Loucy (cell line): ENCODE results near the gene PEAK3.
A peak's percentile ranks its signal among the peaks of the same experiment; 100 is the strongest.

ENCODE experiments used
- H2AFZ ChIP-seq: fragments of 200-600 bp; sonication (generic); 2 replicates; pipeline ENCODE4 v1.6.0; 2016; ENCODE audit warnings: antibody characterized with exemption, mild to moderate bottlenecking, low read length, moderate library complexity
- H3F3A ChIP-seq: fragments of 200-600 bp; 2 replicates; pipeline ENCODE4 v1.6.0; 2016; ENCODE audit warnings: antibody characterized with exemption, low read depth, mild to moderate bottlenecking
- H3K27me3 ChIP-seq: fragments of 200-600 bp; sonication (generic); 2 replicates; pipeline ENCODE4 v1.6.1; 2014; ENCODE audit warnings: low read length, mild to moderate bottlenecking; ENCODE audit not compliant: insufficient read depth, poor library complexity, severe bottlenecking
- H3K36me3 ChIP-seq: fragments of 200-600 bp; sonication (generic); 2 replicates; pipeline ENCODE4 v1.6.1; 2016; ENCODE audit warnings: low read length; ENCODE audit not compliant: insufficient read depth
- H3K4me1 ChIP-seq: fragments of 200-600 bp; sonication (generic); 2 replicates; pipeline ENCODE4 v1.5.1; 2014; ENCODE audit warnings: low read length, mild to moderate bottlenecking; ENCODE audit not compliant: insufficient read depth, poor library complexity, severe bottlenecking
- H3K4me2 ChIP-seq: fragments of 200-600 bp; sonication (generic); 2 replicates; pipeline ENCODE4 v1.6.0; 2014; ENCODE audit warnings: antibody characterized with exemption, low read length, low read depth, mild to moderate bottlenecking; ENCODE audit not compliant: poor library complexity, severe bottlenecking
- H3K4me3 ChIP-seq: fragments of 200-600 bp; sonication (generic); 2 replicates; pipeline ENCODE4 v1.5.1; 2014; ENCODE audit warnings: low read length, mild to moderate bottlenecking, mixed read lengths; ENCODE audit not compliant: poor library complexity, severe bottlenecking
- H3K79me2 ChIP-seq: fragments of 200-600 bp; sonication (generic); 2 replicates; pipeline ENCODE4 v1.6.1; 2014; ENCODE audit warnings: low read length; ENCODE audit not compliant: insufficient read depth
- H3K9ac ChIP-seq: fragments of 200-600 bp; sonication (generic); 2 replicates; pipeline ENCODE4 v1.6.0; 2014; ENCODE audit warnings: mild to moderate bottlenecking, low read depth, low read length, moderate library complexity; ENCODE audit not compliant: poor library complexity, severe bottlenecking
- H3K9me2 ChIP-seq: fragments of 200-600 bp; sonication (generic); replicated peaks from 2 replicates; pipeline ENCODE4 v1.6.1; 2016; ENCODE audit warnings: low read depth, low read length, mixed read lengths
- H3K9me3 ChIP-seq: fragments of 200-600 bp; sonication (generic); 2 replicates; pipeline ENCODE4 v1.6.1; 2014; ENCODE audit warnings: mild to moderate bottlenecking, antibody characterized with exemption, low read length, low read depth; ENCODE audit not compliant: insufficient read depth
- H4K20me1 ChIP-seq: fragments of 200-600 bp; sonication (generic); 2 replicates; pipeline ENCODE4 v1.6.0; 2014; ENCODE audit warnings: antibody characterized with exemption, low read length, mild to moderate bottlenecking; ENCODE audit not compliant: insufficient read depth, poor library complexity, severe bottlenecking
- EZH2phosphoT487 ChIP-seq: fragments of 200-600 bp; IDR thresholded peaks from 2 replicates; pipeline ENCODE4 v1.6.1; 2018; ENCODE audit warnings: antibody characterized with exemption, mild to moderate bottlenecking, moderate library complexity, borderline replicate concordance
- TF ChIP-seq, protein P1 (sequence below): fragments of 200-600 bp; sonication (generic); conservative IDR thresholded peaks from 2 replicates; pipeline ENCODE4 v1.5.1; 2014; ENCODE audit warnings: mild to moderate bottlenecking, antibody characterized with exemption, low read length

Gene PEAK3

DNA sequence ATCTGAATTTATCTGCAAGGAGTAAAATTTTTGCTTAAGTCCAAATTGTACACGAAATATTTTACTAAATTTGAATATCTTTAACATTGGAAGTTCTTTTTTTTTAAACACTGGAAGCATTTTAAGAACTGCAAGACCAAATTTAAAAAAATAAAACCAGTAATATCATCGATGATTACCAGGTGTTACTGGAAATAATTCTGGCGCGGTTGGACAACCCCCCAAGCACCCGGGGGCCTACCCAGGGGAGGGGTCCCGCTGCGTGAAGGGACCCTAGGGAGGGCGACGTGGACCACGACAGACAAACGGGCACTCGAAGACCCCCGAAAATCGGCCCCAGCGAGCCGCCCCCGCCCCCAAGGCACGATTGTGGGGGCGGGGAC is 13.1 kb downstream of the PEAK3 start:
- Histone ChIP-seq H3K4me2 (peak overlapping the region; percentile 81), H3F3A (peaks cover 18% of the 10 kb centered on the region), H4K20me1 (peaks cover 42% of the 10 kb centered on the region), H3K9me3 (no peaks in the 10 kb centered on the region), H3K36me3 (peaks cover 15% of the 10 kb centered on the region; the same call in 1 of the 2 replicates), H3K9ac (peak overlapping the region; percentile 78), H3K9me2 (no peaks in the 10 kb centered on the region), H3K27me3 (peaks cover 12% of the 10 kb centered on the region), H3K4me3 (peak overlapping the region; percentile 94), H2AFZ (peak overlapping the region; percentile 90), H3K79me2 (peaks cover 43% of the 10 kb centered on the region), H3K4me1 (peaks cover 29% of the 10 kb centered on the region)
- TF ChIP-seq, protein P1, sequence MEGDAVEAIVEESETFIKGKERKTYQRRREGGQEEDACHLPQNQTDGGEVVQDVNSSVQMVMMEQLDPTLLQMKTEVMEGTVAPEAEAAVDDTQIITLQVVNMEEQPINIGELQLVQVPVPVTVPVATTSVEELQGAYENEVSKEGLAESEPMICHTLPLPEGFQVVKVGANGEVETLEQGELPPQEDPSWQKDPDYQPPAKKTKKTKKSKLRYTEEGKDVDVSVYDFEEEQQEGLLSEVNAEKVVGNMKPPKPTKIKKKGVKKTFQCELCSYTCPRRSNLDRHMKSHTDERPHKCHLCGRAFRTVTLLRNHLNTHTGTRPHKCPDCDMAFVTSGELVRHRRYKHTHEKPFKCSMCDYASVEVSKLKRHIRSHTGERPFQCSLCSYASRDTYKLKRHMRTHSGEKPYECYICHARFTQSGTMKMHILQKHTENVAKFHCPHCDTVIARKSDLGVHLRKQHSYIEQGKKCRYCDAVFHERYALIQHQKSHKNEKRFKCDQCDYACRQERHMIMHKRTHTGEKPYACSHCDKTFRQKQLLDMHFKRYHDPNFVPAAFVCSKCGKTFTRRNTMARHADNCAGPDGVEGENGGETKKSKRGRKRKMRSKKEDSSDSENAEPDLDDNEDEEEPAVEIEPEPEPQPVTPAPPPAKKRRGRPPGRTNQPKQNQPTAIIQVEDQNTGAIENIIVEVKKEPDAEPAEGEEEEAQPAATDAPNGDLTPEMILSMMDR, result no peak
- no peak for TF ChIP-seq EZH2phosphoT487

DNA sequence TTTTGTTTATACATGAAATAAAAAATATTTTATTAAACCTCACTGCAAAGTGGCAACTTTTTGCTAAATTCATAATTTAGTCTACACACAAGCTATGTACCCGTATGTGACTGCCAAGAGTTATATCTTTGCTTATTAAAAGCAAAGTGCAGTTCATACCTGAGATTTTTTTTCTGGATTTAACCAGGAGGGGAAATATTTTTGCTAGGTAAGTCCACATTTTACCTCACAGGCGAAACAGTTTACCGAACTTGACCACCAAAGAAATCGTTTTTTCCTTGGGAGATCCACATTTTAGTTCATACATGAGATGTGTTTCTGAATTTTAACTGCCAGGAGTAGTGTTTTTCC is 13.5 kb downstream of the PEAK3 start:
- H2AFZ ChIP-seq, result peak overlapping the region; percentile 90
- H3F3A ChIP-seq, result peaks cover 17% of the 10 kb centered on the region
- no peaks in the 10 kb centered on the region for H3K9me2 ChIP-seq
- H3K4me3 ChIP-seq, result peak overlapping the region; percentile 94
- peaks cover 15% of the 10 kb centered on the region; the same call in 1 of the 2 replicates for H3K36me3 ChIP-seq
- TF ChIP-seq EZH2phosphoT487, result no peak
- TF ChIP-seq, protein P1, result no peak
- peaks cover 40% of the 10 kb centered on the region for H4K20me1 ChIP-seq
- H3K27me3 ChIP-seq, result peaks cover 12% of the 10 kb centered on the region
- peak overlapping the region; percentile 81 for H3K4me2 ChIP-seq
- no peaks in the 10 kb centered on the region for H3K9me3 ChIP-seq
- H3K4me1 ChIP-seq, result peaks cover 29% of the 10 kb centered on the region
- H3K79me2 ChIP-seq, result peaks cover 41% of the 10 kb centered on the region
- H3K9ac ChIP-seq, result peak overlapping the region; percentile 78

DNA sequence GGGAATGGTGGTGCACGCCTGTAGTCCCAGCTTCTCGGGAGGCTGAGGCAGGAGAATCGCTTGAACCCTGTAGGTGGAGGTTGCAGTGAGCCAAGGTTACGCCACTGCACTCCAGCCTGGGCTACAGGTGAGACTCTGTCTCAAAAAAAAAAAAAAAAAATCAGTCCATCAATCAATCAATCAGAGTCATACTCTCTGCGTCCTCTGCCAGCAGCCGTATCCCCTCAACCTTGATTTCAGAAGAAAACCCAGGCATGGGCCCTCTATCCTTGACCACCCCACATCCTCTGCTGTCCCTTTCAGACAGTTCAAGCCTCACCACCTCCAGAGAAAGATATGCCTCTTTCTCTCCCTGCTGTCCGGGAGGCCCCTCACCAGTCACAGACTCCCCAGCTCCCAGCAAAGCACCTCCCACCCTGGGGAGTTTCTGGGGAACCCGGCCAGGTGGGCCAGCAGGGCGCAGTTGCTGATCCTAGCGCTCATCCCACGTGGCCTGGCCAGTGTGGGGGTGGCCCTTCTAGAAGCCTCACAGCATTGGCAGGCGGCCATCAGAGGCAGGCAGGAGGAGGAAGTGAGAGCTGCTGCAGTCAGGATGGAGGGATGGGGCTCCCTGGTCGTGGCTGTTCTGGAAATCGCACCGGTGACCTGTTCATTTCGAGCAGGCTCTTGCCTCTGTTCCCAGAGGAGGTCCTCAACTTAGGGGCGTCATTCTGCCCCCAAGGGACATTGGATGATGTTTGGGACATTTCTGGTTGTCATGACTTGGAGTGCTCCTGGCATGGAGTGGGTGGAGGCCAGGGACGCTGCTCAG is 15.6 kb downstream of the PEAK3 start:
- H3K4me1 ChIP-seq, result peaks cover 15% of the 10 kb centered on the region
- TF ChIP-seq, protein P1, result no peak
- no peak for TF ChIP-seq EZH2phosphoT487
- peaks cover 20% of the 10 kb centered on the region for H4K20me1 ChIP-seq
- H3K4me2 ChIP-seq, result no peak overlapping the region
- no peaks in the 10 kb centered on the region for H3K9me2 ChIP-seq
- H3K36me3 ChIP-seq, result no peaks in the 10 kb centered on the region
- peaks cover 12% of the 10 kb centered on the region for H3K27me3 ChIP-seq
- H3K79me2 ChIP-seq, result peaks cover 21% of the 10 kb centered on the region
- no peak overlapping the region for H3K4me3 ChIP-seq
- H3K9ac ChIP-seq, result no peak overlapping the region
- no peak overlapping the region; the same call in 1 of the 2 replicates for H2AFZ ChIP-seq
- no peaks in the 10 kb centered on the region for H3F3A ChIP-seq
- H3K9me3 ChIP-seq, result no peaks in the 10 kb centered on the region
